SU-DHL-6 (cell line): Measurements from ENCODE around the gene CIAO3.
"Not testable (repeated sequence)": the region's sequence is repeated elsewhere in the genome, so short reads cannot be mapped to it uniquely, and the experiment has no call there.

Experiments used
- H2AFZ ChIP-seq: fragments of 200-600 bp; sonication (generic); 2 replicates; pipeline ENCODE4 v1.6.1; 2014; ENCODE audit warnings: low read depth, mild to moderate bottlenecking, moderate library complexity, mixed read lengths, antibody characterized with exemption, low read length; ENCODE audit not compliant: severe bottlenecking
- H3F3A ChIP-seq: fragments of 200-600 bp; shearing (Covaris generic); 2 replicates; pipeline ENCODE4 v1.6.0; 2016; ENCODE audit warnings: antibody characterized with exemption, mild to moderate bottlenecking; ENCODE audit not compliant: insufficient read depth
- H3K27ac ChIP-seq: fragments of 200-600 bp; sonication (generic); 2 replicates; pipeline ENCODE4 v1.5.1; 2016; ENCODE audit warnings: low read depth, mild to moderate bottlenecking, low read length, moderate library complexity, mixed read lengths
- H3K27me3 ChIP-seq: fragments of 200-600 bp; sonication (generic), shearing (Covaris generic); 2 replicates; pipeline ENCODE4 v1.6.0; 2014; ENCODE audit warnings: mild to moderate bottlenecking, low read length
- H3K36me3 ChIP-seq: fragments of 200-600 bp; sonication (generic); 2 replicates; pipeline ENCODE4 v1.6.1; 2014; ENCODE audit warnings: mild to moderate bottlenecking, low read length, mixed read lengths
- H3K4me2 ChIP-seq: fragments of 300-600, 200-600 bp; shearing (Covaris generic), sonication (generic); 2 replicates; pipeline ENCODE4 v1.6.0; 2014; ENCODE audit warnings: low read length, low read depth, mild to moderate bottlenecking; ENCODE audit not compliant: poor library complexity, severe bottlenecking
- H3K4me3 ChIP-seq: fragments of 200-600 bp; sonication (generic); 2 replicates; pipeline ENCODE4 v1.5.1; 2014; ENCODE audit warnings: antibody characterized with exemption, low read length, mild to moderate bottlenecking, mixed read lengths; ENCODE audit not compliant: insufficient read depth, poor library complexity, severe bottlenecking
- H3K79me2 ChIP-seq: fragments of 200-600 bp; sonication (generic); 2 replicates; pipeline ENCODE4 v1.6.1; 2014; ENCODE audit warnings: mild to moderate bottlenecking, low read length, moderate library complexity; ENCODE audit not compliant: insufficient read depth
- H3K9ac ChIP-seq: fragments of 200-600 bp; sonication (generic); 2 replicates; pipeline ENCODE4 v1.7.0; 2014; ENCODE audit warnings: mild to moderate bottlenecking, low read length
- H3K9me2 ChIP-seq: fragments of 200-600 bp; sonication (generic); replicated peaks from 2 replicates; pipeline ENCODE4 v1.6.1; 2014; ENCODE audit warnings: low read length; ENCODE audit not compliant: insufficient read depth
- H3K9me3 ChIP-seq: fragments of 200-600 bp; sonication (generic); 2 replicates; pipeline ENCODE4 v1.6.1; 2014; ENCODE audit warnings: low read length, mixed read lengths; ENCODE audit not compliant: insufficient read depth
- H4K20me1 ChIP-seq: fragments of 200-600 bp; sonication (generic); 2 replicates; pipeline ENCODE4 v1.6.1; 2014; ENCODE audit warnings: low read depth, mild to moderate bottlenecking, antibody characterized with exemption, low read length, moderate library complexity, mixed read lengths
- CTCF ChIP-seq: fragments of 200-600 bp; sonication (generic); IDR thresholded peaks from one replicate; pipeline ENCODE4 v1.5.1; 2017; ENCODE audit warnings: antibody characterized with exemption, mild to moderate bottlenecking, low read length, moderate library complexity; ENCODE audit not compliant: insufficient read depth, poor library complexity, severe bottlenecking
- EZH2phosphoT487 ChIP-seq: fragments of 200-600 bp; sonication (generic), shearing (Covaris generic); conservative IDR thresholded peaks from 2 replicates; pipeline ENCODE4 v1.6.1; 2018; ENCODE audit warnings: mild to moderate bottlenecking, antibody characterized with exemption, low read length, moderate library complexity, mixed read lengths

CIAO3 gene

GRCh38 chr16:714558-715476 lies 26.0 kb downstream of the CIAO3 start, which contains the start of gene METRN:
Gene METRN (plus strand): TSS chr16:715118. CDS start chr16:715290, 172 bp downstream.
- no peaks in the 10 kb centered on the region for H3F3A ChIP-seq
- H3K79me2 ChIP-seq, result no peaks in the 10 kb centered on the region
- H3K9me2 ChIP-seq, result no peaks in the 10 kb centered on the region
- H3K4me2 ChIP-seq, result peak within 1 kb of the TSS; percentile 44
- H4K20me1 ChIP-seq, result no peaks in the 10 kb centered on the region
- H3K4me3 ChIP-seq, result peak within 1 kb of the TSS; percentile 36
- no peak within 1 kb of the TSS for H3K27ac ChIP-seq
- H3K9ac ChIP-seq, result peak within 1 kb of the TSS; percentile 35; the same call in 1 of the 2 replicates
- no peak within 1 kb of the TSS for H2AFZ ChIP-seq
- TF ChIP-seq CTCF (no peak), EZH2phosphoT487 (no peak)
- no peaks in the 10 kb centered on the region for H3K9me3 ChIP-seq
- H3K36me3 ChIP-seq, result no peaks in the 10 kb centered on the region
- H3K27me3 ChIP-seq, result no peaks in the 10 kb centered on the region

GRCh38 chr16:714079-714478 lies 26.7 kb downstream of the CIAO3 start:
- no peak overlapping the region for H3K27ac ChIP-seq

GRCh38 chr16:712740-713250 lies 28.0 kb downstream of the CIAO3 start:
- not testable (repeated sequence) for H3K4me3 ChIP-seq, H3F3A ChIP-seq, H3K4me2 ChIP-seq, H3K9me3 ChIP-seq, H3K79me2 ChIP-seq, H3K36me3 ChIP-seq, H3K9ac ChIP-seq, H2AFZ ChIP-seq, H4K20me1 ChIP-seq, H3K27me3 ChIP-seq, H3K9me2 ChIP-seq, H3K27ac ChIP-seq
- peak; percentile 24 for TF ChIP-seq CTCF

More at GRCh38 chr16:714079-714478, 26.7 kb downstream of the CIAO3 start:
- H3K9me3 ChIP-seq, result no peaks in the 10 kb centered on the region
- no peak overlapping the region for H3K9ac ChIP-seq
- no peaks in the 10 kb centered on the region for H3K27me3 ChIP-seq
- H3K79me2 ChIP-seq, result no peaks in the 10 kb centered on the region
- no peak for TF ChIP-seq CTCF
- H3F3A ChIP-seq, result no peaks in the 10 kb centered on the region
- H4K20me1 ChIP-seq, result no peaks in the 10 kb centered on the region
- H3K4me2 ChIP-seq, result no peak overlapping the region
- H3K36me3 ChIP-seq, result no peaks in the 10 kb centered on the region
- H3K9me2 ChIP-seq, result no peaks in the 10 kb centered on the region
- no peak overlapping the region for H3K4me3 ChIP-seq
- H2AFZ ChIP-seq, result no peak overlapping the region
